NCI-H446 treated with DMSO at 0.1 percent for 48 hours (cell line): ENCODE data around the gene SYK.
"Not testable (repeated sequence)": the region's sequence is repeated elsewhere in the genome, so short reads cannot be mapped to it uniquely, and the experiment has no call there.

Experiments
- DNase-seq: peaks from one replicate; lab custom pipeline; 2025; lab: John Stamatoyannopoulos, UW

The SYK gene

DNA sequence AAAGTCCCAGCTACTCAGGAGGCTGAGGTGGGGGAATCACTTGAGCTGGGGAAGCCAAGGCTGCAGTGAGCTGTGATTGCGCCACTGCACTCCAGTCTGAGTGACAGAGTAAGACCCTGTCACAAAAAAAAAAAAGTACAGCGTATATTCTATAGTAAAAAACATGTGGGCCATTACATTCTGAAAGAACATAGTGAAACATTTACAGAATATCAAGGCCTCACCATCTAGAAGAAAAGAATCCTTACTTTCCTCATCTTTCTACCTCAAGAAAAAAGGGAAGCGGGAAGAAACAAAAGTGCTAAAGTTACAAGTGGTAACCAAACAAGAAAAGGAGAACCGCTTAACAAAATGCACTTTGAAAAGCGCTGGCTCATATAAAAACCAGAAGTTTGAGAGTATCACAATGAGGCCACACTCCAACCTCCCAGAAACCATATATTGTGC is 5.7 kb upstream of the SYK start:
- no peak for DNase-seq

DNA sequence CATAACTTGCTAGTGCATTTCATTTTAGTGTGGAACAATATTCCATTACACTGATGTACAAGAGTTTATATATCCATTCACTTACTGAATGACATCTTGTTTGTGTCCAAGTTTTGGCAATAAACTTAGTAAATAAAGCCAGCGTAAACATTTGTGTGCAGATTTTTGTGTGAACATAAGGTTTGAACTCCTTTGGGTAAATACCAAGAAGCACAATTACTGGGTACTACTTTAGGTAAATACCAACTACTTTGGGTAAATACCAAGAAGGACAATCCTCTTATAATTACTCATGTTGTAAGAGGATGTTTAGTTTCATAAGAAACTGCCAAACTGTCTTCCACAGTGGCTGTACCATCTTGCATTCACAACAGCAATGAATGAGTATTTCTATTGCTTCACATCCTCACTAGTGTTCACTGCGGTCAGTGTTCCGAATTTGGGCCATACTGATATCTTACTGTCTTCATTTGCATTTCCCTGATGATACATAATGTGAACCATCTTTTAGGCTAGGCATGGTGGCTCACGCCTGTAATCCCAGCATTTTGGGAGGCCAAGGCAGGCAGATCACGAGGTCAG is 2.3 kb upstream of the SYK start:
- DNase-seq: no peak

DNA sequence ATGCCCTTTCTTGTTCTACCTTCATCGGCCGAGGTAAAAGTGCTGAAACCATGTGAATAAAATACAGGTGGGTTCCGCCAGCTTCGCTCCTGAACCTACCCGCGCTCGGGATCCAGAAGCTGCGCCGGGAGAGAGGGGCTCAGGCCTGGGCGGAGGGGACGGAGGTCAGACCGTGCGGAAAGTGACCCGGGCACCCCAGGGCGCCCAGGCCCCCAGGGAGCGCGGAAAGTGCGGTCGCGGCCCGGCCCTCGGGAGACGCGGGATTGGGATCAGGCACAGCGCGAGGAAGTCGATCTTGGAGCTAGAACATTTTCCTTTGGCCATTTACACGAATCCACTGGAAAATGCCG is 329 bp downstream of the SYK start:
- no peak for DNase-seq

DNA sequence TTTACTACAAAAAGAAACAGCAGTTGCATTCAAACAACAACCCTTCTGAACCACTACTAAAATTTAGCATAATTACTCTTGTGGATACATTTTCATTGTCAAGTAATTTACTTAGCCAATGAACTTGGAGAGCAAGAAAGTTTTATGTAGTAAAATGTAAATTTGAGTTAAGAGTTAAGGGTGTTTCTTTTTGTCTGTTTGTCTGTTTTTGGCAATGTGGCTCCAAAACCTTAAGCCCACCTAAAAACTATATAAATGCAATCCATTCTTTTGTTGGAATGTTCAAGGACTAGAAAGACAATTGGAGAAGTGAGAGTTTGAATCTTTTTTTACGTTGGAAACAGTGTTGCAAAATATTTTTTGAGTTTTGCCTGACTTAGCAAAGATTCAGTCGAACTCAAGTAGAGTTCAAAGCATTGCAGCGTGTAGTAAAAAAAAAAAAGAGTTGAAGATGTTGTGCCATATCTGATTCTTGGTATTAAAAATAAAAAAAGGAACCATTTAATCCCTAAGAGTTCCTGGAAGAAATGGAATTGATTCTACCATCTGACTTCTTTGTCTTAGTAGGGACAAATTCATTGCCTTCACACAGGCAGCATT is 867 bp downstream of the SYK start:
- DNase-seq: no peak

DNA sequence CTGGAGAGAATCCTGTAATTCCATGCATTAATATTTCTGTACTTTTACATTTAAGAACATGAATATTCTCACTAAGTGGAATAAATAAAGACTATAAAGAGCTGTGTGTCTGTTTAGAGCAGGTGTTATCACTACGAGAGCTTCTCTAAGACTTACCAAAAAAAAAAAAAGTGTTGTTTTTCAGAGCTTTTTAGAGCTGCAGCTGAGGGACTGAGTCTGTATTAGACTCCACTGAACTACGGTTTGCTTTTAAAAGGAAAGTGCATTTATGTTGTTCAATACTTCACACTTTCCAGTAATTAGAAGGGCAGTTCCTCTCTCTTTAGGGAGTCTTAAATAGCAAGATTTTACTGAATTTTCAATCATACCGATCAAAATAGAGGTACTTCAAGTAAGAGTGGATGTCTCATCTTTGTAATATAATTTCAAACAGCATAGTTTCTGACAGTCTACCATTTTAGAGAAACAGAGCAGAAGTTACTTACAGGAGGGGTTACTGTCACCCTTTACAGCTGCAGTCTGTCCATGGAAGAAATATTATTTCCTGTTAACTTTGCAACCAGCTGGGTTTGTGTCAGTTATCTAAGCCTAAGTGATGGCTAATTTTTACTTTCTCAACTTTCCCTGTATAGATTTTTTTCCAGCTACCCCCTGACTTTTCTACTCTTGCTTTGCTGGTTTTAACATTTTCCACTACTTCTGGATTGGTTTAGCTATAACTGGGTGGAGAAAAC is 2.4 kb downstream of the SYK start:
- DNase-seq: no peak

DNA sequence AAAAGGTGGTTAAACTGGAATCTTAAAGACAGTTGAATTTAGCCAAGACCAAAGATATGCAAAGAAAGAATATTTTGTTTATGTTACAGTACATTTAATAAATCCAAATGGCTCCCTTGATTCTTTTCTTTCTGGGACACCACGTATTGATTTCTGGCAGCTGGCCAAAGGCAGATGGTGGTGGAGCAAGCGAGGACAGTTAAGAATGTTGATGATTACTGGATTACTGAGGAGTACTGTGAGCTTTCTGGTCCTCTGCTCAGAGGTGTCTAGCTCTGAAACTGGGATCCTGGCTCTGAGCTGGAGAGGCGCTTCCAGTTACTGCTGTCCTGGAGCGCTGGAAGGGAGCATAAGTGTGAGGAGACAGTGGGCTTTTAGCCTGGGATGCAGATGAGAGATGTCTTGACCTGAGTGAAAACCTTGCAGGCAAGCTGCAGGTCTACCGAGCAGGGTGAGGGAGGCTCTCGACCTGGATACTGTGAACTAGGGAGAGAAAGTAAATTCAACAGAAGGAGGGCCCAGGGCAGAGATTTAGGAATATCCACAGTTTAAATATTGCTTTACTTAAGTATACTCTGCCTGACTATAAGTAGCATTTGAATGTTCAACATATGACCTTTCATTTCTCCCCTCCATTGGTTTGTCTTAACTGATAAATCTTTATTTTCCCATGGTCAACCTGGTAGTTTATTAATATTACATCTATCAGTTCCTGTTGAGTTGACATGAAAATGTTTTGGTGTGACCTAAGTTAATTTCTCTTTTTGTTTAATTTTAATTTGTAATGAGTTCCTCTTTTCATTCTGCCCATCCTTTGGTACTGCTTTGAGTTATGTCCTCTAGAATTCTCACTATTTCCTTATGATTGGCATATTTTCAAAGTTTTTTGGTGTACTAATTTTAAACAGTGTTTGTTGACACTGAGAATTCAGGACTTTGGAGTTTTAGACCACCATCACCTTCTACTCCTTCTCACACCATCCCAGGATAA is 3.7 kb downstream of the SYK start:
- DNase-seq: no peak

DNA sequence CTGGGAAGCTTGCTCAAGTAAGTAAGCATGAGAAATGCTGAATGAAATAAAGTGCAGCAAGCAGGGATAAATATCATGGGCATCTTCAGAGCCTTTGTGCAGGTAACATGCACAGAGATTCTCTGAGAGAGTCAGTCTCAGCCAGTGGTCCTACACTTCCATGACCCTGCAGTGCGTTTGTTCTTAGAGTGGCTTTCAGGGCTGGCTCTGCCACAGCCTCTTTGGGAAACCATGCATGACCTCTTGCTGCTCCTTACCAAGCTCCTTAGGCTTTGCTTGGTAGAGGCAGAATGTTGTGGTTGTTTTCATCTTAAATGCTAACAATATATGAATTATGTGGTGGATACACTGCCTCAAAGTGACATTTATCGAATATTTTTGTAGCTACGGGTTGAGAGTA is 5.4 kb downstream of the SYK start:
- DNase-seq: no peak

DNA sequence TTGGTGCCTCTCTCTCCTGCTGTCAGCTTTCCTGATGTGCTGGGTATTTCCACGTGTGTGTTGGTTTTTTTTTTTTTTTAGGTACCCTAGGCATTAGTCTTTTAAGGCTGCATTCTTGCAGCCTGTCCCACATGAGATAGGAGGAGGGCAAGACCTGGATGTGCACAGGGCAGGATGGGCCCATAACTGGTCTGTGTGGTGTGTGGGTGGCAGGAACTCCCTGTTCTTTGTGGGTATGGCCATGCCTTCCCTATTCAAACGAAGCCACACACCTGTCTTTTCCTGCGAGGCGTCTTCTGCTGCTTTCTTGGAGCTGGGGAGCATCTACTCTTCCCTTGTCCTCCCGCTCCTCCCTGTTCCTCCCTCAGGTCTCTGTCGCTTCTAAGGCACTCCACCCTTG is 6.8 kb downstream of the SYK start:
- no peak for DNase-seq

DNA sequence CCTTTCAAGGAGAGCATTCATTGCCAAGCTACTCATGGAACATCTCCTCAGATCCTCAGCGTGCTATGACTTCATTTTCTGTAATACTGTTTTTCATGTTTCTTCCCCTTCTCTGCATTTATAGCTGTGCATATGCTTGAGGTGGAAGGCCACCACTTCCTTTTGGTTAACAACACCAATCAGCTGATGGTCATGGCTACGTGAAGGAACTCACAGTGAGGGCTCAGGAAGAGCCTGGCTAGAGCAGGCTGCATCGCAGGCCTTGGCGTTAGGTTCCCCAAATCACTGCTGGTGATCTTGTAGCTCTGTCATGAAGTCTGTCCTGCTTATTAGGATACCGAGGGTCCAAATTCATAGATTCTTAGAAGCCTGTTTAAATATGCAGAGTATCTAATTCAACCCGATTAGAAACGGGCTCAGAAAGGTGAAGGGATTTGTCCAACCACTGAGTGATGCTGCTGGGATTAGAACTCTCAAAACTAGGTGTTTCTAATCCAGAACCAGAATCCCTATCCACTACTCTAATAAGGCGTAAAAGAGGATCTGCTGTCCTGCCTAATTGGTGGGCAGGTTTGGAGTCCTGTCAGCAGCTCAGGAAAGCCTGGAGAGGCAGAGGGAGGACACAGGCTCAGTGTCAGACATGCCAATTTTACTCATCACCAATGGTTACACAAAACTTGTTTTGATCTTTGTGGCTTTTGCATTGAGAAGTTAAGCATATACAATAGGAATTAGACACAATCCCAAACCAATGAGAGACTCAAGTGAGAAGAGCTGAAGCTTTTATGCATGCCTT is 7.5 kb downstream of the SYK start:
- no peak for DNase-seq

DNA sequence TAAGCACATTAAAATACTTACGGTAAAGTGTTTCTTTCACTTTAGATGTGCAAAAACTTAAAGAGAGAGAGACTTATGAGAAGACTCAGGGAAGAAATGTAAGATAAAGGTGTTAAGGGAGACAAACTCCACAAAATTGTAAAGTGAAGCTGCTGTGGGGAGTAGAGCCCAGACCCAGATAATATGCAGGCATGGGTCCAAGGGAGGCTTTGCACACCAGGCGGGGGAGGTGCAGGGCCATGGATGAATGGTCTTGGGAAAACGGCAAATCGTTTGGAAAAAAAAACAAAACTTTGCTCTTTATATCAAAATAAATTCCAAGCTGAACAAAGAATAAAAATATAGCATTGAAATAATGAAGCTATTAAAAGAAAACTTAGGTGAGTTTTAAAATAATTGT is 9.1 kb downstream of the SYK start:
- no peak for DNase-seq

DNA sequence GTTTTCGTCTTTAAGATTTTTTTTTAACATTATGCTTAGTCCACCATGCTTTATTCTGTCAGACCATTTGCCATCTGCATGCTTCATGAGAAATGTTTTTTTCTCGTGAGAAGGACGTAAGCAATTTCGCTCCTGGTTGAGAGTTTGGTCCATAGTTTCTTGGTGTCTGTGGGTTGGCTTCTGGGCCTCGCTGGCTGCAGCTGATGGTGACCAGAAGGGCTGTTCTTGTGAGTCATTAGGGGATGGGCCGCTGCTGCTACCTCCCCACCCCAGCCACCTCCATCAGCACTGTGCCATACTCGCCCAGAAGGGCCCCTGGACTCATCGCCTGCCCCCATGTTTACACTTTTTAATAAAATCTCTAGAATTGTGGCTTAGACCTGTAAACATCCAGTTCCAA is 11.4 kb downstream of the SYK start:
- no peak for DNase-seq

DNA sequence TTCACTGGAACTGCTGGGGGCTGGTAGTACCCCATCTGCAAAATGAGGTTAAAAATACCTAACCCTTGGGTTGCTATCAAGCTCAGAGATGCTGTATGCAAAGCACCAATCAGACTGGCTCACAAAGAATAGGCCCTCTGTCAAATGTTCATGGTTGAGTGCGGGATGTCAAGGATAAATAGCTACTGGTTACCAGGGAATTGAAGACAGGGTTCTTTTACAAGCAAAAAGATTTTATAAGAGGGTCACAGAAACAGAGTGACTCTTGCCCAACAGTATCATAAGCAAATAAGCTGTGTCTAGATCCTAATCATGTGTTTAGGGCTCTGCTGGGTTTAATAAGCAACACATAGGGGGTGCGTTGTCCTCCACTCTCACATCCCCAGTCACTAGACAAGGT is 11.9 kb downstream of the SYK start:
- no peak for DNase-seq

DNA sequence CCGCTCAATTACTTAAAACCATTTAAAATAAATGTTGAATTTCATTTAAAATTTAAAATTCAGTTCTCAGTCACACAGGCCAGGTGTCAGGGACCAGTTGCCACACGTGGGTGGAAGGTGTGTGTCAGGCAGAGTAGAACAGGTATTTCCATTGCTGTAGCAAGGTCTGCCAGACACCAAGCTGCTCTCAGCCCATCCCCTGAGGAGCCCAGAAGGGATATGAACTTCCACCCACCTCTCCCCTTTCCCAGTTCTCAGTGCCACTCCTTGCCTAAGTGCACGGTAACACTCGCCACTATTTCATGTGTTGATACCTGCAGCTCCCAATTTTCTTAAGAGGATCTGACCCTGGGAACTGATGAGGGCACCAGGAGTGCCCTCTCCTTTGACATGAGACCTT is 12.7 kb downstream of the SYK start:
- DNase-seq: no peak

DNA sequence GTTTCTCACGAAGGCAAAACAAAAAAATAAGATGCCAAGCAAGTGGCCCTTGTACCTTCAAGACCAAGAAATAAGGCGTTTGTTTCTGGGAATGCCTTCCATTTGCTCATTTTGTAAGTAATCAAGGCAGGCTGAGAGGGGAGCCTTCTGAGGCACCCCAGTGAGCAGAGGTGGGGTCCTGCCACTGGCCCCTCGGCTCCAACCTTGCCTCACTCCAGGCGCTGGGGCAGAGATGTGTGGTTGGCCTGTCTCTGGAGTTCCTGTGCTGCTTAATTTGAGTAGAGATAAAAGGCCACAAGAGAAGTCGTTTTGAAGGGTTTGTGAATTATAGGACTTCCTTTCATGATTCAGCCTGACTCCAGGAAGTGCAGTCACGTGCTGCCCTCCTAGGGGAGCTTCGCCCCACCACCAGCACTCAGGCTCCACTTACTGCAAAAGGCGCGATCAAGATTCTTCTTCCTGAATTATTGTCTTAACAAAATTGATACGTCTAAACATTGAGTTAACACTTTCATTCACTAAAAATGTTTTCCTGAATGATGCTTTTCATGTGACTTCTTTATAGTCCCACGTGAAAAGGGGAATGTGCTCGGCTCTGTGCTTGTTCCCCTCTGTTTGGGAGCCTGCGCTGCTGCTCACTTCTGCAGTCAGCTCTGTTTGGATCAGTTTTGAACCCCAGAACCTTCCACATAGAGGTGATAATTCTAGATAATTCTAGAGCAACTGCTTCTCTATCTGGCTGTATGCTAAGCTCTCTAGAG is 13.7 kb downstream of the SYK start:
- DNase-seq: no peak

DNA sequence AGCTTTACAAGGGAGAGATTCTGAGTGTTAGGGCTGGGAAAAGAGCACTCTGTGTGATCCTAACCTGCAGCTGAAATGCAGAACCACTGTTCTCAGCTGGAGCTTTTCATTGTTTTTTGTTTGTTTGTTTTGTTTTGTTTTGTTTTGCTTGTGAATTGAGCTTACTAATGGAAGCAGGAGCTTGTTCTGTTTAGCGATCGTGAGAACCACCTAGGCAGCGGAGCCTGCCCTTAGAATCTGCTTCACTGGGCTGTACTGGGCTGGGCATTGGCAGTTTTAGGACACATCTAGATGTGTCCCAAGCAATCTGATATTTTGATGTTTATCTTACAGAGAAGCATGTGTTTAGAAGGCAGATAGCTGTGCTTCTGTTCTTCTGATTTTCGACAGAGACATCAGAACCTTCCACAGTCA is 14.3 kb downstream of the SYK start:
- no peak for DNase-seq

DNA sequence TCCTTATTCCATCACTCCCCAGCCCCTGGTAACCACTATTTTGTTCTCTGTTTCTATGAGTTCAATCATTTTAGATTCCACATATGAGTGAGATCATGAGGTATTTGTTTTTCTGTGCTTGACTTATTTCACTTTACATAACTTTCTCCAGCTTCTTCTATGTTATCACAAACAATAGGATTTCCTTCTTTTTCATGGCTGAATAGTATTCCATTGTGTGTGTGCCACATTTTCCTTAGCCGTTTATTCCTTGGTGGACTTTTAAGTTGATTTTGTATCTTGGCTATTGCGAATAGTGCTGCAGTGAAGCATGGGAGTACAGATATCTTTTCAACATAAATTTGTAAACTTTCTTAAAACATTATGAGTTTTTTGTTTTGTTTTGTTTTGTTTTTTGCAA is 15.1 kb downstream of the SYK start:
- no peak for DNase-seq

DNA sequence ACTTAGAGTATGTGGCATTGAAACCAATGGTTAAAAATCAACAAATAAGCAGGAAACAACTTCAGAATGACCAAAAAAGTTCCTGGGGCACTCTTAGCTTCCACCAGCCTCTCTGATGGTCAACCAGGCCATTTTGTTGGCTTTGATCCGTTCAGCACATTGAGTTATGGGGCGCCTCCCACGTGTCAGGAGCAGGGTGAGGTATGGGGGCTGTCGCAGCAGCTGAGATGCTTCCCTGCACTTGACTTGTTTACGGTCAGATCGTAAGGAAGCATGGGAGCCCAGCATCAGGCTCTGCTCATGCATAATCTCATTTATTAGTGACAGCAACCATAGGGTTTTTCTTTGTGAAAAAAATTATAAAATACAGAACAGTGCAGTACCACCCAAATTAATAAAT is 16.7 kb downstream of the SYK start:
- no peak for DNase-seq

DNA sequence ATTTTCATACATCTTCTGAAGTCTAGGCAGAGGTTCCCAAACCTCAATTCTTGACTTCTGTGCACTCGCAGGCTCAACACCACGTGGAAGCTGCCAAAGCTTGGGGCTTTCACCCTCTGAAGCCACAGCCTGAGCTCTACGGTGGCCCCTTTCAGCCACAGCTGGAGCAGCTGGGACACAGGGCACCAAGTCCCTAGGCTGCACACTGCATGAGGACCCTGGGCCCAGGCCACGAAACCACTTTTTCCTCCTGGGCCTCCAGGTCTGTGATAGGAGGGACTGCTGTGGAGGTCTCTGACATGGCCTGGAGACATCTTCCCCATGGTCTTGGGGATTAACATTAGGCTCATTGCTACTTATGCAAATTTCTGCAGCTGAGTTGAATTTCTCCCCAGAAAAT is 18.8 kb downstream of the SYK start:
- DNase-seq: not testable (repeated sequence)

DNA sequence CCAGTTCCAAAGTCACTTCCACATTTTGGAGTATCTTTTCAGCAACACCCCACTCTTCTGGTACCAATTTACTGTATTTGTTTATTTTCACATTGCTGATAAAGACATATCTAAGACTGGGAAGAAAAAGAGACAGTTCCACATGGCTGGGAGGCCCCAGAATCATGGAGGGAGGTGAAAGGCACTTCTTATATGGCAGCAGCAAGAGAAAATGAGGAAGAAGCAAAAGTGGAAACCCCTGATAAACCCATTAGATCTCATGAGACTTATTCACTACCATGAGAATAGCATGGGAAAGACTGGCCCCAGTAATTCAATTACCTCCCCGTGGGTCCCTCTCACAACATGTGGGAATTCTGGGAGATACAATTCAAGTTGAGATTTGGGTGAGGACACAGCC is 19.6 kb downstream of the SYK start:
- DNase-seq: not testable (repeated sequence)

DNA sequence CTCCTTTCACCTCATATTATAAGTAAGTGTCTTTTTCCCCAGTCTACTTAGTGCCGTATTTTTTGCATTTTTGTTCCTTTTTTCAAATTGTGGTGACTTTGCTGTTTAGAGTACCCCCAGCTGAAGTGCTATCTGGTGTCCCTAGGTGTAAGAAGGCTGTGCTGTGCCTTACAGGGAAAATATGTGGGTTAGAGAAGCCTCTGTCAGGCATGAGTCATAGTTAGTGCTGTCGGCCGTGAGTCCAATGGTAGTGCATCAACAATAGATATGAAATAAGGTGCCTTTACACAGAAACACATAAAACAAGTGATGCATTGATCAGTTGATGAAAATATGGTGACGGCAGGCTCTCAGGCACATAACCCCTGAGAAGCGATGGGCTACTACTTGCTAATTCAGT is 20.1 kb downstream of the SYK start:
- DNase-seq: no peak

DNA sequence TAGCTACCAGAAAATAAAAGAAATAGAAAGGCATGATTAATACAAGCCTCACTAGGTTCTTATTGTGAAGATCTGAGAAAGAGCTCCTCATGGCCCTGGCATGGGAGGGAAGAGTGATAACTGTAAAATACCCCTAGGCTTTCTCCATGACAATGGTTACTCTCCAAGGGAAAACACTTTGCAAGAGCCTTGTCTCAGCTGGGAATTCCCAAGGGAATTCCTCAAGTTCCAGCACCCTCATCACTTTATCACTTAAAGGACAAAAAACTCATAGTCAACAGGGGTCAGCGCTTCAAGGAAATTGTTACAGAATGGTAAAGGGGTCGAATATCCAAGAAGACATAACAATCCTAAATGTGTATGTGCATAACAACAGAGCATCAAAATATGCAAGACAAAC is 21.2 kb downstream of the SYK start:
- DNase-seq: no peak
